GM13976 (cell line): ENCODE data around the gene ARL2.
"Not testable (repeated sequence)": the region's sequence is repeated elsewhere in the genome, so short reads cannot be mapped to it uniquely, and the experiment has no call there.

Experiments used
- DNase-seq: peaks from one replicate; pipeline ENCODE4 v3.0.0; 2012; ENCODE audit warnings: low spot score
- CTCF ChIP-seq: IDR thresholded peaks from 2 replicates; pipeline ENCODE4 v1.5.1; 2012; ENCODE audit warnings: borderline replicate concordance, mild to moderate bottlenecking; ENCODE audit not compliant: insufficient read depth; ENCODE audit errors: extremely low read depth, missing control alignments, control extremely low read depth
- in situ Hi-C: fragments of 300-500 bp; cut with MboI; formaldehyde crosslinking; loops from one replicate; pipeline ENCODE4 v1.12.0; 2022; ENCODE audit warnings: low sequenced_read_pairs, mixed read lengths, inconsistent platforms; ENCODE audit not compliant: unreplicated experiment

The ARL2 gene

GRCh38 chr11:64976651-64977050 lies 37.3 kb upstream of the ARL2 start:
- DNase-seq = no peak
- in situ Hi-C loops = no loop called here
- no peak for TF ChIP-seq CTCF

DNA sequence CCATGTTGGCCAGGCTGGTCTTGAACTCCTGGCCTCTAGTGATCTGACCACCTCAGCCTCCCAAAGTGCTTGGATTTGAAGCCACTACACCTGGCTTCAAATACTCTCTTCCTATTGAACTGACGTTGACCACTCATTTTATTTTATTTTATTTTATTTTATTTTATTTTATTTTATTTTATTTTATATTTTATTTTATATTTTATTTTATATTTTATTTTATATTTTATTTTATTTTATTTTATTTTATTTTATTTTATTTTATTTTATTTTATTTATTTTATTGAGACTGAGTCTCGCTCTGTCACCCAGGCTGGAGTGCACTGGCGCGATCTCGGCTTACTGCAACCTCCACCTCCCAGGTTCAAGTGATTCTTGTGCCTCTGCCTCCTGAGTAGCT lies 30.6 kb upstream of the ARL2 start:
- in situ Hi-C loops, DNase-seq: not testable (repeated sequence)

- DNase-seq = no peak
Observed at GRCh38 chr11:64987998-64988854, 25.7 kb upstream of the ARL2 start.

DNA sequence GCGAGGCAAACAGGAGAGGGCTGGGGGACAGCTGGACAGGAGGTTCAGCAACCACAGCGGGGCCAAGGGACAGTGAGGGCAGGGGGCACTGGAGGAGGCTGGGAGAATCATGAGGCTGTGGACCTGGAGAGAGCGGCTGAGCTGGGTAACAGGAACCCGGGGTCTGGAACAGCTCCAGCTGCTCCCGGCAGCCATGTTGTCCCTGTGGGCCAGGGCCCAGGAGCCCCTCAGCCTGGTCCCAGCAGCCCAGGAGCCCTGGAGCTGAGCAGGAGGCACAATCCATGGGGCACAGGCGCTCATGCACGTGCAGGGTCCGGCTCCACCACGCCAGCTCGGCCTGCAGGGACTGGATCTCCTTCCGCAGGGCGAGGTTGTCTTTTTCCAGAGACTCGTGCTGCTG lies 24.5 kb upstream of the ARL2 start:
- in situ Hi-C loops = no loop called here
- no peak for TF ChIP-seq CTCF
- no peak for DNase-seq

More at GRCh38 chr11:64987998-64988854, 25.7 kb upstream of the ARL2 start:
- in situ Hi-C loops = no loop called here
- TF ChIP-seq CTCF = no peak

GRCh38 chr11:64990222-64990923 lies 23.6 kb upstream of the ARL2 start:
- no peak for TF ChIP-seq CTCF
- DNase-seq = no peak
- in situ Hi-C loops = no loop called here

GRCh38 chr11:64994318-64994717 lies 19.6 kb upstream of the ARL2 start:
- DNase-seq = no peak
- in situ Hi-C loops = no loop called here
- TF ChIP-seq CTCF = no peak

- TF ChIP-seq CTCF = no peak
- no peak for DNase-seq
- in situ Hi-C loops = no loop called here
Observed at GRCh38 chr11:64996327-64996709, 17.6 kb upstream of the ARL2 start.
